GM18858 (cell line): ENCODE measurements around the gene PPP1R9A.

ENCODE experiments used
- ATAC-seq: cut with Tn5 transposase; IDR thresholded peaks from one replicate; pipeline ENCODE4 v1.9.1; 2021; ENCODE audit not compliant: unreplicated experiment

The PPP1R9A gene

GRCh38 chr7:95092324-95092723 lies 184.9 kb downstream of the PPP1R9A start:
- ATAC-seq, result no peak

GRCh38 chr7:95095259-95095965 lies 188.0 kb downstream of the PPP1R9A start:
- no peak for ATAC-seq

DNA sequence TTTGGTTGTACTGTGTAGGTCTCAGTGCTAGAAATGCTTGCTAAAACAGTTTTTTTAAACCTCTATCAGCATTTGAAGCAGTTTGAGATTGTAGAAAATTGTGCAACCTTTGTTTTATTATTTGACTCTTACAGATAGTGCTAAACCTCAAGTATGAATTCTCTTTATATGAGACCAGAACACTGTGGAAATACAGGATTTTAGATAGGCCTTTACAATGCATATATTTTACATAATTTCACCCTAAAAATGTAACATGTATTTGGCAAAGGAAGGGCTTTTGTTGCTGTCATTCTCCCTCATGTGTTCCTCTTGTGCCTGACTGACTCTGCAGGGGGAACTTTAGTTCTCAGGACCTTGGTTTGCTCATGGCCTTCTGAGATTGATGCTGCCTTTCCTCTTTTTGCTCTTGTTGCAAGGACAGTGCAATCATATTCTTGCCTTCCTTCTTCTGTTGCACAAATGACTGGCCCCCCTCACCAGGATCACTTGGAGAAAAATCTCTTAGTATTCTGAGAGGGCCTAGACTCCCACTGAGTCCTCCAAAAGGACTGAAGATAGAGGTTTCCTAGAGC lies 188.7 kb downstream of the PPP1R9A start:
- no peak for ATAC-seq

DNA sequence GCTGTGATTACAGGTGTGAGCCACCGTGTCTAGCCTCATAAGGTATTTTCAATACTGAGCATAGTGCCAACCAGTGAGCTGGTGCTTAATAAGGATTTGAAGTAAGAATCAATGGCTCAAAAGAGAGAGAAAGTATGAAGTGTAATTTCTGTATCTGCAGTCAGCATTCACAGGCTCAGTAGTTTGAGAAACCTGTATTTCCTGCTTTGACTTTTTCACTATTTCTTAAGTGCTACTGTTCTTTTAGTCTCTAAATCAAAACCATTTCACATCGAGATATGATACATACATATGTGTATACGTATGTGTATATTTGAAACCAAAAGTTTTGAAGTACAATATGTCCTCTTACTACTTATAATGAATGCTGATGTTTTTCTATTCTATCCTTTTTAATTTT lies 189.9 kb downstream of the PPP1R9A start:
- ATAC-seq, result no peak

DNA sequence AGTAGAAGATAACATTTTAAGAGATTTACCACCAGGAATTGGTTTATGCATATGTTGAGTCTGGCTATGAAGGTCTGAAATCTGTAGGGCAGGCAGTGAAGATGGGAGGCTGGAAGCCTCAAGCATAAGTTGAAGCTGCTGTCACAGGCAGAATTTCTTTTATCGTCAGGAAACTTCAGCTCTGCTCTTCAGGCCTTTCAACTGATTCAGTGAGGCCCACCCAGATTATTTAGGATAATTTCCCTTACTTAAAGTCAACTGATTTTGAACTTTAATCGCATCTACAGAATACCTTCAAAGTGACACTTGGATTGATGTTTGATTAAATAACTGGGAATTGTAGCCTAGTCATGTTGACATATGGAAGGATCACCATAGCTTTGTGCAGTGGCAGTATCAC lies 190.5 kb downstream of the PPP1R9A start:
- ATAC-seq, result no peak

DNA sequence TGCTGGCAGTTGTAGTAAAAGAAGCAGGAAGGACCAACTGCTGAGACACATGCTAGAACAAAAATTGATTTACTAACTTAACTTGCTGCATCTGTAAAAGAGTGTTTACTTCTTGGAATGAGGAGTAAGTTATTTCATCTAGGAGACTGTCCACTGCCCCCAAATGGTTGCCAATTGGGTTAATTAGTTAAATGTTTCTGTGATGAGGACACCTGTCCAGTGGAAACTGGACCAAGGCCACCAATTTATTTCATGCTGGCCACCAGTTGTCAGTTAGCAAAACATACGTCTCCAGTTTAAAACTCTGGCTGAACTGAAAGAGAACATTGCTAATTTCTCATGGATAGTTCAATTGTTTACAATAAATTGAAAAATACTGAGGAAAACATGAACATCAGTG lies 191.7 kb downstream of the PPP1R9A start:
- ATAC-seq, result no peak

DNA sequence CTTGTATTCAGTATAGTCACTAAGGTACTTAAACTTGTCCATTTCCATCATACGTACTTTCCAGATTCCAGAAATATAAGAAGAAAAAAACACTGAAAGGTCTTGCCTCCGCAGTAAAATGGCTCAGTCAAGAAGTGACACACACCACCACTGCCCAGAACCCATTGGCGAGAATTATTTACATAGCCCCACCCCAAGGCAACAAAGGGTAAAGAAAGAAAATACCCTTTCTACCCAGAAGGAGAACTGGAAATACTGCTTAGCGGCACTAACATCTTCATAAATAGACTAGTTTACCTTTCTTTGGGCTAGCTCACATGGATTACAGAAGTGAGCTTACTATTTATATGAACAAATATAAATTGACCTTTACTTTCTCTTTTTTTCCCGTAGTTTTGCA lies 194.0 kb downstream of the PPP1R9A start:
- ATAC-seq, result no peak

GRCh38 chr7:95102662-95103061 lies 195.3 kb downstream of the PPP1R9A start:
- no peak for ATAC-seq

DNA sequence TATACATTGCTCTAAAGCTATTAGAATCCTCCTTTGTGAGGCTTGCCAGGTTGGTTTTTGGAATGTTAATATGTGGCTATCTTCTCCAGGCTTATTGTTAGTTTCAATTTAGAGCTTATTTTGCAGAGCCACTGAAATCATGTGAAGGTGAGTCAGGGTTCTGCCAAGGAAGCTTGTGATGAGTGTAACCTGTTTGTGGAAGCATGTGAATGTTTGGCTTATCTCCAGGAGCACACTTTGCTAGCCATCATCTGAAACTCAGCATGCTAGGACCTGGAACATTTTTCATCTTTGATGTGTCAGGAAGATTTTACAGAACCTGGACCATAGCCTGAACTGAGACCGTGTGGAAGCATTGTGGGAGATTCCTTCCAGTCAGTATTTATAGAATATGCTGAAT lies 197.3 kb downstream of the PPP1R9A start:
- no peak for ATAC-seq

GRCh38 chr7:95105627-95106026 lies 198.2 kb downstream of the PPP1R9A start:
- ATAC-seq, result no peak

DNA sequence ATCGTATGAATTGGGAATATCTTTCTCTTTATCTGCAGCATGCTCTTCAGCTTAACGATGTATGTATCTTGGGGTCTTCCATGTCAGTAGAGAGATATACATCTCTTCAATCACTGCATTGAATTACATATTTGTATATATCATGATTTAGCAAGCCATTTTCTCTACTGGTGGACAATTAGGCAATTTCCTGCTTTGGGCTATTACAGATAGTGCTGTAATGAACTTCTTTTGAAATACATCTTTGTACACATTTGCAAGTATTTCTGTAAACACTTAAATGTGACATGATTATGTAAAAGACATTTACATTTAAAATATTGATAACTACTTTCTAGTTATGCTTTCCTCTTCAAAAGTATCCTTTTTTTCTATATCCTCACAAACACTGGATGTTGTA lies 199.0 kb downstream of the PPP1R9A start:
- ATAC-seq, result no peak

DNA sequence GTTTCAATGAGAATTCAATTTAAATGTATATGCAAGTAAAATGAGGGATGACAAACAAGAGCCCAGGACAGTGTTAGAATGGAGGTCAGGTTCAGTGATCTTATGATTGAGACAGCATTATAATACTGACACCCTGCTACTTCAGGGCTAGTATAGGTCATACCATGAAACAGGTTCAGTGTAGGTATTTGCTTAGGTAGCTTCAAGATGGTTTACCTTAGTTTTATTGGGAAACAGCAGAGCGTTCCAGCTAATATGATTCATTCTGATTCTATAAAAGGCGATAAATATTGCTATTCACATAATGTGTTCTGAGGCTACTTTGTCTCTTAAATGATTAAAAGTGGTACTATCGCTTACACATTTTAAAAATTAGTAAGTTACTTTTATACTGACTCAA lies 203.3 kb downstream of the PPP1R9A start:
- ATAC-seq, result no peak

GRCh38 chr7:95113590-95113989 lies 206.2 kb downstream of the PPP1R9A start:
- ATAC-seq, result no peak

GRCh38 chr7:95126053-95126709 lies 218.8 kb downstream of the PPP1R9A start:
- no peak for ATAC-seq

DNA sequence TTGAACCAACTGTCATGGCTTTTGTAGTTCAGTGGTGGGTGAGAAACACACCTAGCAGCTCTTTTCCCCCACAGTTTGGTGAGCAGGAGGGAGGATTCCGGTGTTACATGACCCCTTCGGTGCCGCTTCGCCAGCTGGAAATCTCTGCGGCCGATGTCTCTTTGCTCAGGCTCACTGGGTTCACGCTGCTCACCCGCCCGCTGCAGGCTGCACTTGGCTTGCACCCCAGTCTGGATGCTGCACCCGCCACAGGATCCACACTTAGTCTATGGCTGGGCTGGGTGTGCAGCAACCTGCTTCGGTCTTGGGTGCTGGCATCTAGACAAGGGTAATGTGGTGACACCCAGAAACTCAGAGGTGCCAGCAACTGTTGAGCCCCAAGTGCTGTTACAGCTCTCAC lies 225.1 kb downstream of the PPP1R9A start:
- no peak for ATAC-seq

DNA sequence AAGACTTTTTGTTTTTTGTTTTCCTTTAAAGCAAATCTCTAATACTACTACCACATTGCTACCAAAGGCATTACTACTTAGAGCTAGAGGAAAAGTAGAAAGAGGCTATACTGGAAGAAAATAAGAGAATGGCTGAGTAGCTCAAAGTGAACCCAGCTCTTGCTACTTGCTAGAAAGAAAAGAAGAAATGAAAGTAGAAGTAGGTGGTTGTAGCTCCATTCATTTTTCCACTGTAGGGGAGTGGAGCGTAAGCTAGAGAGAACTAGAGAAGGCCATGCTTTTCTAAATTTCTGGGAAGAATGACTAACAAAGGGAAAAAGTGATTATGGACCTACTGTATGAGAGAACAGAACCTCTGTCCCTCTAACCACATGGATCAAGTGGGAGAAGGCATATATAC lies 232.5 kb downstream of the PPP1R9A start:
- ATAC-seq, result no peak

- no peak for ATAC-seq
Observed at GRCh38 chr7:95141755-95142154, 234.4 kb downstream of the PPP1R9A start.

DNA sequence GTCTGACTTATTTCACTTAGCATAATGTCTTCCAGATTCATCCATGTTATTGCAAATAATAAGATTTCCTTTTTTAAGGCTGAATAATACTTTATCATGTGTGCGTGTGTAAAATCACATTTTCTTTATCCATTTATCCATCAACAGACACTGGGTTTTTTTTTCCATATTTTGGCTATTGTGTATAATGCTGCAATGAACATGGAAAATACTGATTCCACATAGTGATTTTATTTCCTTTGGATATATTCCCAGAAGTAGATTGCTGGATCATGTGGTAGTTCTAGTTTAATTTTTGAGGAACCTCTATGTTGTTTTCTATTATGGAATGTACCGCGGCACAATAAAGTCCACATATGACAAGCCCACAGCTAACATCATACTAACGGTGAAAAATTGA lies 236.9 kb downstream of the PPP1R9A start:
- no peak for ATAC-seq

- ATAC-seq, result no peak
Observed at GRCh38 chr7:95155965-95156364, 248.6 kb downstream of the PPP1R9A start.

- ATAC-seq, result no peak
Observed at GRCh38 chr7:95157381-95157780, 250.0 kb downstream of the PPP1R9A start.

DNA sequence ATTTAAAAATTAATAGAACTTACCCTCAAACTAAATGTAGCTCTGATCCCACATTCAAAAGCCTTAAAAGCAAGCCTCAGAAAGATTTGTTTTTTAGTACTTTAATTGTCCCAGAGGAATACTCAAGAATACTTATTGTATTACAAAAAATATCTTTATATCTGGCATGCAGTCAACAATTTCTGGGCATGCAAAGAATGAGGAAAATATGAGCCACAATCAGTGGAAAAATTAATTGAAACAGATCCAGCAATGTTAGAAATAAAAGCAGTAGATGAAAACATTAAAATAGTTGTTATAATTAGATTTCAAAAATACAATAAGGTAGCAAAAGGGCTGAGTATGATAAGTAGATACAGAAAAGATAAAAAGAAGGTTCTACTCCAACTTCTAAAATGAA lies 262.3 kb downstream of the PPP1R9A start:
- ATAC-seq, result no peak

DNA sequence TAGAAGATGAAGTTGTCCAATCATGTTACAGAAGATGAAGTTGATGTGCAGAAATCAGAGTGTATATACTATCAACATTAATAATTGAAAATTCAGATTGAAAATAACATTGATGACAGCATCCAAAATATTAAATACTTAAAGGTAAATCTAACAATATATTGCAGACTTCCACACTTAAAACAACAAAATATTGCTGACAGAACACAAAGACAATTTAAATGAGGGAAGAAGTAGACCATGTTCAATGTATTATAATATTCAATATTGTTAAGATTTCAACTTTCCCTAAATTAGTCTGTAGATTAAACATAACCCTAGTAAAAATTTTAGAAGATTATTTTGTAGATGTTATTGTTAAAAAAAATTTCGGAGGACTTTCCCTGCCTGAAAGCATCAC lies 265.0 kb downstream of the PPP1R9A start:
- no peak for ATAC-seq

- no peak for ATAC-seq
Observed at GRCh38 chr7:95190515-95190914, 283.1 kb downstream of the PPP1R9A start.
